ENCODE data around the gene GLP2R.

GRCh38 chr17:9859781-9860180 lies 34.1 kb downstream of the GLP2R start:
- TF ChIP-seq EZH2 (optimal IDR thresholded peaks at IDR 0.05; ENCODE audit: low read depth, low read length) (no peak), CTCF (IDR thresholded peaks at IDR 0.05; ENCODE audit: low read length) (no peak), EZH2phosphoT487 (IDR thresholded peaks at IDR 0.05; ENCODE audit: low read length) (no peak)
